ENCODE results near the gene MACF1.

MACF1 gene

GRCh38 chr1:39213511-39214002, 9.1 kb downstream of the MACF1 start:
- no peak for DNase-seq (ENCODE audit: low spot score)
- FAIRE-seq: no peak

GRCh38 chr1:39214021-39214713, 9.7 kb downstream of the MACF1 start:
- FAIRE-seq (no peak), DNase-seq (ENCODE audit: low spot score) (no peak)

GRCh38 chr1:39214714-39214997, 10.2 kb downstream of the MACF1 start:
- FAIRE-seq: no peak
- no peak for DNase-seq (ENCODE audit: low spot score)

- DNase-seq (ENCODE audit: low spot score) (no peak), FAIRE-seq (no peak)
Measured at GRCh38 chr1:39214998-39215873, 10.7 kb downstream of the MACF1 start.

- no peak for FAIRE-seq
Measured at GRCh38 chr1:39216771-39217170, 12.3 kb downstream of the MACF1 start.

GRCh38 chr1:39220891-39221870, 16.7 kb downstream of the MACF1 start:
- DNase-seq (ENCODE audit: low spot score) (no peak), FAIRE-seq (no peak)

More at GRCh38 chr1:39216771-39217170, 12.3 kb downstream of the MACF1 start:
- DNase-seq (ENCODE audit: low spot score): no peak

GRCh38 chr1:39224295-39224829, 19.9 kb downstream of the MACF1 start:
- FAIRE-seq (no peak), DNase-seq (ENCODE audit: low spot score) (no peak)

GRCh38 chr1:39226836-39227235, 22.3 kb downstream of the MACF1 start:
- no peak for FAIRE-seq
- no peak for DNase-seq (ENCODE audit: low spot score)

GRCh38 chr1:39228252-39228651, 23.8 kb downstream of the MACF1 start:
- DNase-seq (ENCODE audit: low spot score): no peak
- FAIRE-seq: no peak

- DNase-seq (ENCODE audit: low spot score) (no peak), FAIRE-seq (no peak)
Measured at GRCh38 chr1:39229504-39229903, 25.0 kb downstream of the MACF1 start.

- FAIRE-seq (no peak), DNase-seq (ENCODE audit: low spot score) (no peak)
Measured at GRCh38 chr1:39230261-39231190, 26.0 kb downstream of the MACF1 start.

- no peak for FAIRE-seq
- DNase-seq (ENCODE audit: low spot score): no peak
Measured at GRCh38 chr1:39236971-39237370, 32.5 kb downstream of the MACF1 start.

GRCh38 chr1:39238476-39238875, 34.0 kb downstream of the MACF1 start:
- peak; percentile 30 for DNase-seq (ENCODE audit: low spot score)
- FAIRE-seq: no peak

GRCh38 chr1:39239968-39240367, 35.5 kb downstream of the MACF1 start:
- FAIRE-seq: no peak

GRCh38 chr1:39243302-39243701, 38.8 kb downstream of the MACF1 start:
- no peak for FAIRE-seq
- no peak for DNase-seq (ENCODE audit: low spot score)

More at GRCh38 chr1:39239968-39240367, 35.5 kb downstream of the MACF1 start:
- no peak for DNase-seq (ENCODE audit: low spot score)

- DNase-seq (ENCODE audit: low spot score) (no peak), FAIRE-seq (no peak)
Measured at GRCh38 chr1:39250460-39251240, 46.2 kb downstream of the MACF1 start.

GRCh38 chr1:39255222-39255621, 50.7 kb downstream of the MACF1 start:
- FAIRE-seq (no peak), DNase-seq (ENCODE audit: low spot score) (no peak)

- FAIRE-seq (no peak), DNase-seq (ENCODE audit: low spot score) (peak; percentile 81)
Measured at GRCh38 chr1:39258146-39258924, 53.8 kb downstream of the MACF1 start.

- FAIRE-seq: no peak
- DNase-seq (ENCODE audit: low spot score): no peak
Measured at GRCh38 chr1:39258925-39259244, 54.4 kb downstream of the MACF1 start.

Measured in urothelium cell line (cell line).